Right renal cortex interstitium (tissue), 3 donors: ENCODE measurements around the gene IGF2BP2. TPM values are rescaled to one million over a fixed set of nuclear protein-coding genes. Genes with fewer than 3 reads are reported as not detected.
"Not testable (repeated sequence)": the region's sequence is repeated elsewhere in the genome, so short reads cannot be mapped to it uniquely, and the experiment has no call there.

Experiments
- DNase-seq, 3 donors: peaks; one replicate each; pipeline ENCODE4 v3.0.0-alpha.2; 2013; ENCODE audit warnings: low read depth in 3 of 3, low spot score in 2 of 3
- polyA plus RNA-seq, 3 donors: library from polyadenylated mRNA; unstranded; fragments of 120-200 nt; gene quantifications; one replicate each; pipeline ENCODE4 v1.2.1, GENCODE V29; 2013; ENCODE audit not compliant: insufficient read length in 3 of 3

IGF2BP2 gene
- polyA plus RNA-seq, 3 donors, result 82.4 to 86.8 (median 83.7) TPM

GRCh38 chr3:185768578-185768982 is 56.3 kb downstream of the IGF2BP2 start:
- DNase-seq, result not testable (repeated sequence)

- no peak for DNase-seq
These were observed 57.7 kb downstream of the IGF2BP2 start for GRCh38 chr3:185767002-185767688.

GRCh38 chr3:185766329-185767001 is 58.4 kb downstream of the IGF2BP2 start:
- DNase-seq, result no peak

GRCh38 chr3:185764980-185765370 is 59.9 kb downstream of the IGF2BP2 start:
- no peak for DNase-seq

GRCh38 chr3:185764163-185764979 is 60.5 kb downstream of the IGF2BP2 start:
- DNase-seq, result no peak

- DNase-seq, result no peak
These were observed 61.4 kb downstream of the IGF2BP2 start for GRCh38 chr3:185763347-185764005.

- DNase-seq, result no peak
These were observed 64.3 kb downstream of the IGF2BP2 start for GRCh38 chr3:185760550-185760949.

- no peak for DNase-seq
These were observed 64.8 kb downstream of the IGF2BP2 start for GRCh38 chr3:185760088-185760487.

GRCh38 chr3:185759512-185759911 is 65.3 kb downstream of the IGF2BP2 start:
- DNase-seq, result no peak

- DNase-seq, result no peak
These were observed 65.9 kb downstream of the IGF2BP2 start for GRCh38 chr3:185758912-185759311.

- no peak for DNase-seq
These were observed 67.7 kb downstream of the IGF2BP2 start for GRCh38 chr3:185757176-185757575.

- no peak for DNase-seq
These were observed 68.4 kb downstream of the IGF2BP2 start for GRCh38 chr3:185756477-185756876.

GRCh38 chr3:185754920-185755319 is 69.9 kb downstream of the IGF2BP2 start:
- no peak for DNase-seq

GRCh38 chr3:185753354-185753753 is 71.5 kb downstream of the IGF2BP2 start:
- DNase-seq, result no peak

- DNase-seq, result no peak
These were observed 74.1 kb downstream of the IGF2BP2 start for GRCh38 chr3:185750702-185751101.

GRCh38 chr3:185750015-185750414 is 74.8 kb downstream of the IGF2BP2 start:
- DNase-seq, result no peak

- DNase-seq, result no peak
These were observed 78.4 kb downstream of the IGF2BP2 start for GRCh38 chr3:185746470-185746869.

- peak in 1 of 3 donors; percentile 49 for DNase-seq
These were observed 79.6 kb downstream of the IGF2BP2 start for GRCh38 chr3:185744997-185745843.

GRCh38 chr3:185741586-185741985 is 83.3 kb downstream of the IGF2BP2 start:
- no peak for DNase-seq

GRCh38 chr3:185740133-185740532 is 84.7 kb downstream of the IGF2BP2 start:
- DNase-seq, result no peak
